NCI-H2196 (cell line): ENCODE data around the gene MAPK13.
A peak's percentile ranks its signal among the peaks of the same experiment; 100 is the strongest.

Experiments
- DNase-seq: peaks from one replicate; lab custom pipeline; 2025; ENCODE audit not compliant: unreplicated experiment; lab: John Stamatoyannopoulos, UW

The MAPK13 gene

GRCh38 chr6:36129941-36130666, at the start of gene MAPK13:
MAPK13 (plus strand) TSS chr6:36130513; CDS start chr6:36130583, 70 bp downstream.
- peak; percentile 81 for DNase-seq

DNA sequence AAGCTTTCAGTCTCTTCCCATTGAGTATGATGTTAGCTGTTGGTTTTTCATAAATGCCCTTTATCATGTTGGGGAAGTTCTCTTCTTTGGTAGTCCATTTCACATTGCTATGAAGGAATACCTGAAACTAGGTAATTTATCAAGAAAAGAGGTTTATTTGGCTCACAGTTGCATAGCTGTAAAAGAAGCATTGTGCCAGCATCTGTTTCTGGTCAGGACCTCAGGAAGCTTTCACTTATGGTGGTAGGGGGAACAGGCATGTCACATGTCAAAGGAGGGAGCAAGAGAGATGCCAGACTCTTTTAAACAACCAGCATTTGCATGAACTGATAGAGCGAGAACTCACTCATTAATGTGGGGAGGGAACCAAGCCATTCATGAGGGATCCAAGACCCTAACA, 48.0 kb upstream of the MAPK13 start:
- DNase-seq: no peak

DNA sequence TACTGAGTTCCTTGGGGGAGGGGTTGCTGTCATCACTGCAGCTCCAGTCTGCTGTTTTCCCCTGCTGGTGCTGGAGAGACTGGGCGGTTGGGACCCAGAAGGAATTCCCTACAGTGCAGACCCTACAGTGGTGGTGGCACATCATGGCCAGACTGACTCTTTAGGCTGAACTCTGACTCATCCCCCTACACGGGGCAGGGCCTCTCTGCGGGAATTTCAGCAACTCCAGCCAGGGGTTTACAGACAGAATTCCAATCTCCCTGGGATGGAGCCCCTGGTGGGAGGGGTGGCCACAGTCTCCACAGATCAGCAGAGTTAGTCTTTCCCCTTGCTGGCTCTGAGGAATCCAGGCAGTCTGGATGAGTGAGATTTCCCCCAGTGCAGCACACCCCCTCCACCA, 46.9 kb upstream of the MAPK13 start:
- no peak for DNase-seq

- peak; percentile 8 for DNase-seq
Observed at GRCh38 chr6:36088204-36088603, 42.1 kb upstream of the MAPK13 start.

DNA sequence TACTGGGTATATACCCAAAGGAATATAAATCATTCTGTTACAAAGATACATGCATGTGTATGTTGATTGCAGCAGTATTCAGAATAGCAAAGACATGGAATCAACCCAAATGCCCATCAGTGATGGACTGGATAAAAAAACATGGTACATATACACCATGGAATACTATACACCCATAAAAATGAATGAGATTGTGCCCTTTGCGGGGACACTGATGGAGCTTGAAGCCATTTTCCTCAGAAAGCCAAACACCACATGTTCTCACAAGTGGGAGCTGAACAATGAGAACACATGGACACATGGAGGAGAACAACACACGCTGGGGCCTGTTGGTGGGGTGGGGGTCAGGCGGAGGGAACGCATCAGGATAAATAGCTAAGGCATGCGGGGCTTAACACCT, 41.3 kb upstream of the MAPK13 start:
- no peak for DNase-seq

DNA sequence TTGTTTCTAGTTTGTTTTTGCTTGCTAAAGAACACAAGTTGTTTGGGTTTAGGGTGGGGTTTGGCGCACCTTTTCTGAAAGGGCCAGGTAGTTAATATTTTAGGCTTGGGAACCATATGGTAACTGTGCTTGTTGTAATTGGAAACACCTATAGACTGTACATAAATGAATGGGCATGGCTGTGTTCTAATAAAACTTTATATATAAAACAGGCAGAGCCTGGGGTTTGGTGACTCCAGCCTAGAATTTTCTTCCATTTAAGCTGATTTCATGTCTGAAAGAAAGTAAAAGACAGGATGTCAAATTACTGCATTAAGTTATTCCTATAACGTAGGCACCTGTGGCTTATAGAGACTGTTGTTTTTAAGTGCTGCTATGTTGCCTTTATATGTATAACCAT, 36.1 kb upstream of the MAPK13 start:
- DNase-seq: no peak

- peak; percentile 85 for DNase-seq
Observed at GRCh38 chr6:36094753-36095496, 35.4 kb upstream of the MAPK13 start.

DNA sequence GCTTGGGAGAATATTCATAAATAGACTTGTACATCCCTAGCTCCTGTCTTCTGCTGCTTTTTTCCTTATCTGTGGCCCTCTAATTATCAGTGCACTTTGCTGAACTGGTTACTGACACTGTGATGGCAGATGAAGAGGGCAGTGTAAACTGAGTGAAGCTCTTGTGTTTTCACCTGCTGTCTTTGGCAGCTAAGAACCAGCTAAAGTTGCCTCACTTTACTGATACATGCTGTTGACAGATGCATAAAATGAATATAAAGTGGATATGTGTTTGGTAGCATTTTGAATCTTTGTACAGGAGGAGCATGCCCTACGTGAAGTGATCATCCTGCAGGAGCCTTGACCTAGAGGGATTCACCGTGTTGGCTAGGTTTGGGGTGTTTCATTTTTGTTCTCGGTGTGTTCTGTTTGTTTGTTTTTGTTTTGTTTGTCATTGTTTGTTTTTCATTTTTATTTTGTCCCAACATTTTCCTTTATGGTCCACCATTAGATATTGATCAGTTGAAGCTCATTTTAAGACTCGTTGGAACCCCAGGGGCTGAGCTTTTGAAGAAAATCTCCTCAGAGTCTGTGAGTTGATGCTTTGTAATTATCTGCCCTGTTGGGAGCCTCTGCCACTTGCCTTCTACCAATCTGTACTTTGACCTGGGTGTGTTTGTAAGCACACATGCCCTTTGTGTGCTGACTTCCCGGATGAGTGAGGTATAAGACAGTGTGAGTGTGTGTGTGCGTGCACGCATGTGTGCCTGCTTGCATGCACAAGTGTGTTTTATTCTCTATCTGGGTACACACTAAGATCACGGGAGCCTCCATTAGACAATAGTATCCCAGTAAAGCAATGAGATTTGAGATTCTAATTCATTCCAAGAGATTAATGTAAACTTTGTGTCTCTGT, 34.6 kb upstream of the MAPK13 start:
- DNase-seq: peak; percentile 32

DNA sequence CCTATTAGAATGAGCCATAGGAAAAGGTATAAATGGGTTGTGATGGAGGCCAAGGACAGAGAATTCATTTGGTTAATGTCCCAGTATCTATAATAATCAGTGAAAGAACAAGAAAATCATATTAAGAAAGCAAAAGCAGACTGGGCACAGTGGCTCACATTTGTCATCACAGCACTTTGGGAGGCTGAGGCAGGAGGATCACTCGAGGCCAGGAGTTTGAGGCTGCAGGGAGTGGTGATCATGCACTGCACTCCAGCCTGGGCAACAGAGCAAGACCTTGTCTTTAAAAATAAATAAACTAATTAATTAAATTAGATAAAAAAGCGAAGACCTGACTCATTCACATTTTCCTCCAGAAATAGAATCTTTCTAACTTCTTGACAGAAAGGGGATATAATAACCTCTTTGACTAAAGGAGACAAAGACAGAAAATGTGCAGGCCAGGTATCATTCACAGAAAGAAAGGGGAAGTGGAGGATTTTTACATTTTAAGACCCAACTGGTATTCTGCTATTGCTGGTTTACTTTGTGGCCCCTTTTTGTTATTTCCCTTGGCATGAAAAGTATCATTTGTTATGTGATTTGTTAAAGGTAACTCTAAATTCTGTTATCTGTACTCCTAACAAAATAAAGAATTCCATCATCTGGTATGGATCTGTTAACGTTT, 31.9 kb upstream of the MAPK13 start:
- no peak for DNase-seq

- no peak for DNase-seq
Observed at GRCh38 chr6:36098920-36099647, 31.2 kb upstream of the MAPK13 start.

GRCh38 chr6:36099869-36100483, 30.3 kb upstream of the MAPK13 start:
- DNase-seq: no peak

- DNase-seq: no peak
Observed at GRCh38 chr6:36101691-36102090, 28.6 kb upstream of the MAPK13 start.

DNA sequence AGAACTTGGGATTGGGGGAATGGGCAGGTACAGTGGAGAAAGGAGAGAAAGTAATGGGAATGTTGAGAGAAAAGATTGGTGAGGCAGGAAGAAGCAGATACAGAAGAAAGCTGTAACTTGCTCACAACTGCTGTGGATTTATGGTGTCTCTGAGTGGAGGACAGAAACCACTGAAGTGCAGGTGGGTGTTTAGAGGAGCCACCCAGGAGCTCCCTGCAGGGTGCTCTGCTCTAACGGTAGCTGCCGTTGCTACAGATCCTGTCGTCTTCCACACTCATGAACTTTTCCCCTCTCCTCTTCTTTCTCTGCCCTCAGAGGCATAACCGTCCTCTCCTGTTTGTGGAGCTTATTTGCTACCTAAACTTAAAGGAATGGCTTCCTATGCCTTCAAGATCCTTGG, 27.5 kb upstream of the MAPK13 start:
- DNase-seq: no peak

DNA sequence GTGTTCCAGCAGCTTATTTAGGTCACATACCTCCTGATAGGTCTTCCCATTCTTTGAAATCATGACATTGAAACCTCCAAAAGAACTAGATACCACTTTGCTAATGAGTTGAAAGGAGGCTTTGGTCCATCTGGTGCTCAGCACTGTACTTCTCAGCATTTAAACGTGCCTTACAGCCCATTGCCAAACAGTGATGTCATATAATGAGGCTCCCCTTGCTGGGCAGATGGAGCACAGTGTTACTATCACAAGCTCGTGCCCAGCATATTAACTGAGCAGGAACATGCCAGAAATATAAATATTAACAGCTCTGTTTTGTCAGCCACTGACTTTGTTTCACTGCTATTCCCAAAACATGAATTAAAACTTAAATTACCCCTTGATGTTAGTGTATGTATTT, 25.5 kb upstream of the MAPK13 start:
- no peak for DNase-seq

GRCh38 chr6:36109092-36109491, 21.2 kb upstream of the MAPK13 start:
- DNase-seq: no peak

GRCh38 chr6:36110050-36110449, 20.3 kb upstream of the MAPK13 start:
- DNase-seq: no peak

DNA sequence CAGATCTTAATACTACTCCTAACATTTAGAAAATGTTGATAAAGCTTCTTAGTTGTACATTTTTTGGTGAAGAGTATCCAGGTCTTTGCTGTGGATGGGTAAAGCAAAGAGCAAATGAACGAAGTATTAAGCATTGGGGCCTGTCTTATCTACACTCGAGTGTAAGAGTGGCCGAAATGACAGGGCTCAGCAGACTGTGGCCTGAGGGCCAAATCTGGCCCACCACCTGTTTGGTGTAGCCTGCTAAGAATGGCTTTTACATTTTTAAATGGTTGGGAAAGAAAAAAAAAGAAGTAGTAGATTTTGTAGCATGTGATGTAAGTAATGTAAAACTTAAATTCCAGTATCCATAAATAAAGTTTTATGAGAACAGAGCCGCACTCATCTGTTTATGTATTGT, 19.4 kb upstream of the MAPK13 start:
- no peak for DNase-seq

- no peak for DNase-seq
Observed at GRCh38 chr6:36111526-36111925, 18.8 kb upstream of the MAPK13 start.

GRCh38 chr6:36113049-36113448, 17.3 kb upstream of the MAPK13 start:
- DNase-seq: no peak

DNA sequence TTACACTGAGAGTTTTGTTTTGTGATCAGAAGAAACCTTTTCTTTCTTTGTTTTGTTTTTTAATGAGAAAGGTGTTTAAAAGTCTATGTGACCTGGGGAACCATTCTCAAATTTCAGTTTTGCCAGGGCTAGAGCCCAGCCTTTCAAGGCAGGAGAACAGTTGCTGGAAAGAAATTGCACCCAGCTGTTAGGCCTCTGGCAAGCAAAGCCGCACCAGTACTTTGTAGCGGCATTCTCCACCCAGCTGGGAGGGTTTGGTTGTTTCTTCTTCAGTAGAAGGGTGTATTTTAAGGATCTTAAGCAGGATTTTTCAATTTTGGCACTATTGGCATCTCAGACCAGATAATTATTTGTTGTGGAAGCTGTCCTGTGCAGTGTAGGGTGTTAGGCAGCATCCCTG, 16.6 kb upstream of the MAPK13 start:
- DNase-seq: no peak
